ENCODE data around the gene MALSU1.

MALSU1 gene

GRCh38 chr7:23336799-23337283 is 37.7 kb downstream of the MALSU1 start:
- DNase-seq = no peak

DNA sequence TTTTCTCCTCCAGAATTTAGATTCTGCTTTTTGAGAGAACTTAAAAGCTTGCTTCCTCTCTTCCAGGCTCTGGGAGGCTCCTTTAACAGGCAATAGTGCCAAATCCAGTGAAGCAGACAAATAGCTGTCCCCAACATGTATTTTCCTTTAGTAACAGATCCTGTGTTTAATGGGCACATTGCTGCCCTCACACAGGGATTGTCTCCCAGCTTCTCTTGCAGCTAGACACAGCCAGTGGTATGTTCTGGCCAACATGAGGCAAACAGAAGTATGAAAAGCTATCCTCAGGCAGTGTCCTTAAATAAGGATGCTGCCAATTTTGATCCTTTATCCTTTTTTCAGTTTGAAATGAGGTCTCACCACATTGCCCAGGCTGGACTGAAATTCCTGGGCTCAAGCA is 38.2 kb downstream of the MALSU1 start:
- no peak for DNase-seq

- no peak for DNase-seq
Observed at GRCh38 chr7:23338439-23338838, 39.3 kb downstream of the MALSU1 start.

GRCh38 chr7:23338863-23339262 is 39.7 kb downstream of the MALSU1 start:
- no peak for DNase-seq

- no peak for DNase-seq
Observed at GRCh38 chr7:23341846-23342598, 42.9 kb downstream of the MALSU1 start.

GRCh38 chr7:23343102-23343501 is 44.0 kb downstream of the MALSU1 start:
- no peak for DNase-seq

DNA sequence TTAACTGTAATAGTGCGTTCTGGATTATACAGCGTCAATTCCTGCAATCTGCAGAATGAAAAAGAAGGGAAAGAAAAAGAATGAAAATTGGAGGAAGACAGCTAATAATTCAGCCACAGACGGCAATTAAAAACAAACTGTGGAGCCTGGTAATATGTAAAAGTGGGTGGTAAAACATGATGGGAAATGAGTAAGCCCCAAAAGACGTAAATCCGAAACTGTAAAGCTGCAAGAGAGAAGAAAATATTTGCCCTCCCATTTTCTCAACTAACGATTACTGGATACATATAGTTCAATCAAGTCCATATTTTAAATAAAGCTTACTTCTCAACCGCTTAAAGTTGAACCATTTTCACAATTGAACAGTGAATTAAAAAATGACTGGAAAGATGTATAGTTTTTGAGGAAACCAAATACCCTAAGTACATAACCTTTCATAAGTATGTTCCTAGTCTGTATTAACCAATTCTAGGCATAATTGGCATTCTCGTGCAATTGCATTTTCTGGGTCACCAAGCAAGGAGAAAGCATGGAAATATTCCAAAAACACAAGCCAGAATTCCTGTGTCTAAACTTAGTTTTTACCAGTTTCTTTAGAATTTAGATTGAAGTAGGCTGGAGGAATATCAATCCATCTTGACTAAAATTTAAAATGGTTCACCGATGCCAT is 44.8 kb downstream of the MALSU1 start:
- no peak for DNase-seq

GRCh38 chr7:23345601-23346000 is 46.5 kb downstream of the MALSU1 start:
- DNase-seq = no peak

DNA sequence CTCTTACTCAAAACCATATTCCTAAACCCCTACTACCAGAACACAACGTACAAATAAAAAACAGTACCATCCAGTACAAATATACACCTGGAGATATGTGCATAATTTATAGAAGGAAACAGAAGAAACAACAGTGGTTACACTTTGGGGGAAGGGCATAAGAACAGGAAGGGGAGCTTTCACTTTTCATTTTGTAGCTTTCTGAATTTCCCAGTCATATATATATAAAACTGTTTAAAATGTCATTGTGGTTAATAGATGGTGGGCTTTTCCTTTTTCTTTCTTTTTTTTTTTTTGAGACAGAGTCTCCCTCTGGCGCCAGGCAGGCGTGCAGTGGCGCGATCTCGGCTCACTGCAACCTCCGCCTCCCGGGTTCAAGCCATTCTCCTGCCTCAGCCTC is 47.2 kb downstream of the MALSU1 start:
- no peak for DNase-seq

GRCh38 chr7:23347033-23347681 is 48.0 kb downstream of the MALSU1 start:
- no peak for DNase-seq

DNA sequence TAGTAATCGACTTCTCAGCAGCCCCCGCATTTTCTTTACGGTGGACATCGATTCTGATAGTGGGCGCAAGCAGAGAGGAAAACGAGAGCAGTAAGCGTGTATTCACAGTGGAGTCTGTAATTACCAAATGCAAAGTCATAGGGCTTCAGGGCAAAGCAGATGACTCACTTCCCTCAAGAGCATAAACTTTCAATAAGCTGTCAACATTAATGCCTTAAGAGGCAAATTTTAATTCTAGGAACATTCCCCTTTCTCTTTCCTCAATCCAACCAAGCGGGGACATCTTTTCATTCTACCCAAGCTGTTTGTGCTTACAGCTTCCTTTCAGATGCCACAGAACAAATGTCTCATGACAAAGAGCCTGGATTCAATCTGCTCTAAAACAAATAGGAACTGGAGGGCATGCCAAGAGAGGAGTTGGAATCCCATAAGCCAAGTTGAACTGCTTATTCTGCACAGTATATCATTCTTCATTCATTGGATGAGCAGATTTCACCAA is 48.6 kb downstream of the MALSU1 start:
- DNase-seq = no peak

GRCh38 chr7:23349484-23350157 is 50.5 kb downstream of the MALSU1 start:
- DNase-seq = no peak

DNA sequence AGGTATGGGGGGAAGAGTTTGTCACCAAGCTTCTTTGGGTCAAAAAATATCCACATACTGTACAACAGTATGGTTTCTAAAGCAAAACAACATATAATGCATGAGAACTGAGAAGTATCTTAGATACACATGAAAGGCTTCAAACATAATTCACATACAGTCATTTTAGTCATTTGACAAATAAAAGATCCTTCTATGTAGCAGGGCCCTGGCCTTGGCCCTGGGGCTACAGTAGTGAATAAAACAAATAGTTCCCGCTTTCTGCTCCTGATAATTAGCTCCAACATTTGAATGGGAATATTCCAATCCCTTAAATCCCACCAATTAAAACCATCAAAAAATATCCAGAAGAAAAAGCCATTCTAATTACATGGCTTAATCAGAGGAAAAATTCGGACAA is 51.3 kb downstream of the MALSU1 start:
- DNase-seq = no peak

DNA sequence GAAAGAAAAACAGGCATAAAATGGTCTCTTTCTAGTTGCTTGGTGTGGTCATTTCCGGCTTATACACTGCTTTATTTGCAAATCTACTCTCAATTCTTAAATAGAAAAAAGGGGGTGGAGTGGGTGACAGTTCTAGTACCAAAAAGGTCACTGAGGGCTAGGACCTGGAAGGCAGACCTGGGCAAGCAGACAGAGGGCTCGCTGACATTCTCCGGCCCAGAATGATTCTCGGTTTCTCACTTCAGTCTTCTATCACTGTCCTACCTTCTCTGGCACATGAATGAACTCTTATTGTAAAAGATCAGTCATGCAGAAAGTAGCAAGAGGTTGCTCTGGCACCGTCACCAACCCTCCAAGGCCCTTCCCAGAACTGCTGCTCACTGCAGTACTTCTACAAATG is 54.0 kb downstream of the MALSU1 start:
- no peak for DNase-seq

- no peak for DNase-seq
Observed at GRCh38 chr7:23356168-23356567, 57.0 kb downstream of the MALSU1 start.

GRCh38 chr7:23356726-23357125 is 57.6 kb downstream of the MALSU1 start:
- no peak for DNase-seq

- no peak for DNase-seq
Observed at GRCh38 chr7:23357190-23358093, 58.3 kb downstream of the MALSU1 start.

GRCh38 chr7:23358152-23358674 is 59.1 kb downstream of the MALSU1 start:
- no peak for DNase-seq

Measured in hippocampal formation (tissue), 2 donors.